GM13977 (cell line): Measurements from ENCODE around the gene ARHGAP1.

Experiments used
- DNase-seq: peaks from one replicate; pipeline ENCODE4 v3.0.0; 2012; ENCODE audit warnings: low spot score
- in situ Hi-C: fragments of 300-500 bp; cut with MboI; formaldehyde crosslinking; loops from one replicate; pipeline ENCODE4 v1.12.0; 2022; ENCODE audit warnings: low sequenced_read_pairs, low pct_unique_long_range_greater_than_20kb, mixed read lengths, inconsistent platforms; ENCODE audit not compliant: unreplicated experiment
- TF ChIP-seq, protein P1 (sequence below): IDR thresholded peaks from 2 replicates; pipeline ENCODE4 v1.5.1; 2012; ENCODE audit warnings: mild to moderate bottlenecking, control low read depth; ENCODE audit not compliant: insufficient read depth; ENCODE audit errors: extremely low read depth, missing control alignments

The ARHGAP1 gene

DNA sequence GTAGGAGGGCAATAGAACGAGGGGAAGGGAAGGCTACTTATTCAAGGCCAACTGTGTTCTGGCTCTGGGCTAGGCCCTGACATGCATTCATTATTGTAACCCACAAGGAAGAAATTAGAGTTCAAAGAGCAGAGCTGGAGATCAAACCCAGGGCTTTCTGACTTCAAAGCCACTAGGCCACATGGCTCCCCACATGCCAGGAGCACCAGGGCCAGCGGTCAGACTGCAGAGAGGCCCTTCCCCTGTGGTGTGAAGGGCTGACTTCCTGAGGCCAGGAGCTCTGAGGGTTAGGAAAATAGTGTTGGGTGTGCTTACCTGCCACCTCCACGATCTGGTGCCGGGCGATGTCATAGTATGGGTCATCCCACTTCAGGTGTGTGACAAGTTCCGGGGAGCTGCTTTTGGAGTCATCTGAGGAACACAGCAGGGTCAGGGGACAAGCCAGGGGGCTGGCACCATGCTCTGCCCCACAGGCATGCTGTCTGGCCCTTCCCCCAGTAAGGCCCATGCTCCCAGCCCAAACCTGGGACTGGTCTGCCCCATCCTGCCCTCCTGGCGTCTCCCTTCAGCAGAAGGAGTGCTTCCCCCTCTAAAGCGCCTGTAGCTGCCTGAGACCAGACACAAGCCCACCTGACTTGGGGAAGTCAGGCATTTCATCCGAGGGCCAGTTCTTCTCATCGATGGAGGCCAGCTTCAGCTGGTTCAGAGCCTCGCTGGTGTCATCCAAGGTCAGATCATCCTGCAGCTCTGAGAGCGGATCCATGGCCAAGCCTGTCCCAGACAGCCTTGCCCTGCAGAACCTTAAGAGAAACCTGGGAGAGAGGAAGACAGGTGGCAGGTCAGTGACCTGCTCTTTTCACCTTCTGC is 4.8 kb downstream of the ARHGAP1 start:
- TF ChIP-seq, protein P1, sequence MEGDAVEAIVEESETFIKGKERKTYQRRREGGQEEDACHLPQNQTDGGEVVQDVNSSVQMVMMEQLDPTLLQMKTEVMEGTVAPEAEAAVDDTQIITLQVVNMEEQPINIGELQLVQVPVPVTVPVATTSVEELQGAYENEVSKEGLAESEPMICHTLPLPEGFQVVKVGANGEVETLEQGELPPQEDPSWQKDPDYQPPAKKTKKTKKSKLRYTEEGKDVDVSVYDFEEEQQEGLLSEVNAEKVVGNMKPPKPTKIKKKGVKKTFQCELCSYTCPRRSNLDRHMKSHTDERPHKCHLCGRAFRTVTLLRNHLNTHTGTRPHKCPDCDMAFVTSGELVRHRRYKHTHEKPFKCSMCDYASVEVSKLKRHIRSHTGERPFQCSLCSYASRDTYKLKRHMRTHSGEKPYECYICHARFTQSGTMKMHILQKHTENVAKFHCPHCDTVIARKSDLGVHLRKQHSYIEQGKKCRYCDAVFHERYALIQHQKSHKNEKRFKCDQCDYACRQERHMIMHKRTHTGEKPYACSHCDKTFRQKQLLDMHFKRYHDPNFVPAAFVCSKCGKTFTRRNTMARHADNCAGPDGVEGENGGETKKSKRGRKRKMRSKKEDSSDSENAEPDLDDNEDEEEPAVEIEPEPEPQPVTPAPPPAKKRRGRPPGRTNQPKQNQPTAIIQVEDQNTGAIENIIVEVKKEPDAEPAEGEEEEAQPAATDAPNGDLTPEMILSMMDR: no peak
- in situ Hi-C loops: no loop called here
- DNase-seq: no peak

DNA sequence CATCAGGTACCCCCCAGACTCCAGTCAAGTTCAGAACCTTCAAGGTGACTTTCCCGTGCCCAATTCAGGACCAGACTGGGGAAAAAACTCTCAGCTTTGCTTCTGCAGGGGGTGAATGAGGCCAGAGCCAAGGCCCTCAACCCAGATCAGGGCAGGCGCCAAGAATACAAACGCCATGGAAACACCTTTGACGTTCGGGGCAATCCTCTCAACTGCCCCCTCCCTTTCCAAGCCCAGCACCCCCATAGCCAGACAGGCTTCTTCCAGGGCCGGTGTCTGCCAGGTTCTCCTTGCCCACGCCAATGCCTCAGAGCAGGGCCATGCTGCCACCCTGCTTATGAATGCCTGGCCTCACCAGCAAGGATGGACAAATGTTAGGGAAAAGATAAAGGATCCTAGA is 5.8 kb downstream of the ARHGAP1 start:
- TF ChIP-seq, protein P1: no peak
- DNase-seq: no peak
- in situ Hi-C loops: no loop called here

DNA sequence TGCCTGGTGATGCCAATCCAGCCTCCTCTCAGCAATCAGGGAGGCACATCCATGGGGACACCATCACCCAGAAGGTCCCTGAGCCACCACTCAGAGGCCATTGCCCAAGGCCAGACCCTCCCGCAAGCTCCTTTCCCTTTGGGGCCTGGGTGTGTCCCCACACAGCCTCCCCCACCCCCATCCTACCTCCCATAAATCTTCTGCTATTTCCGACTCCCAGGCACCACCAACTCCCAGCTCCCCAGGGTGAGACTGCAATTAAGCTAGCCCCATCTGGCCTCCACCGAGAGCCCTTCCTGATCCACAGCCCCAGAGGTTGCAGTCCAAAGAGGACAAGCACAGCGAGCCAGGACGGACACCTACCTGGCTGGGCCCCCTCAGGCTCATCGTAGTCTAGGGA is 6.3 kb downstream of the ARHGAP1 start:
- DNase-seq: no peak
- in situ Hi-C loops: no loop called here
- TF ChIP-seq, protein P1: no peak

DNA sequence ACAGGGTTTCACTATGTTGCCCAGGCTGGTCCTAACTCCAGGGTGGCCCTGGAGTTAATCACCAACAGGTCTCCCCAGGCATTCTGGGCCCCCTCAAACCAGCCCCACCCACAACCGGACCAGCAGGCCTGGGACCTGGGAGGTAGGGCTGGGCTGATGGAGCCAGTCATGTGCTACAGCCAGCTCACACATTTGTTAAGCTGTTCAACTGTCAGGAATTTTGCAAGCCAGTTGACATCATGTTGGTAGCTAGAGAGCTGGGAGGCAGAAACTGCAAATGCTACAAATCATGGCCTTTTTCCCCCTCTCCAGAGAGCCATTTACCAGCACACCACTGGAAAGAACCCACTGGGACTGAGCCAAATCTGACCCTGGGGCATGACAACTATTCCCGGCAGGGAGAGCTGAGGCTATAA is 6.8 kb downstream of the ARHGAP1 start:
- TF ChIP-seq, protein P1: no peak
- no peak for DNase-seq
- in situ Hi-C loops: no loop called here

DNA sequence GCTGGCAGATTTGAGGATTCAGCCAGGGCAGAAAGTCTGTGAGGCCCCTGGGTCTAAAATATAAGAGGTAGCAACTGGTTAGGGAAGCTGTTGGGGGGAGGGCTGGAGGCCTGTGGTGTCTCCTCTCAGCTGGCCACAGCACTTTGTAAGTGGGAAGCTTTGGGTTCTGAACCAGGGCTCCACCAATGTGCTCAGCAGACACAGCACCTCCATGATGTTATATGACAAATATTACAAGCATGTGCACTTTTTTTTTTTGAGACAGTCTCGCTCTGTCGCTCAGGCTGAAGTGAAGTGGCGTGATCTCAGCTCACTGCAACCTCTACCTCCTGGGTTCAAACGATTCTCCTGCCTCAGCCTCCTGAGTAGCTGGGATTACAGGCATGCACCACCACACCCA is 8.0 kb downstream of the ARHGAP1 start:
- TF ChIP-seq, protein P1: no peak
- in situ Hi-C loops: no loop called here

DNA sequence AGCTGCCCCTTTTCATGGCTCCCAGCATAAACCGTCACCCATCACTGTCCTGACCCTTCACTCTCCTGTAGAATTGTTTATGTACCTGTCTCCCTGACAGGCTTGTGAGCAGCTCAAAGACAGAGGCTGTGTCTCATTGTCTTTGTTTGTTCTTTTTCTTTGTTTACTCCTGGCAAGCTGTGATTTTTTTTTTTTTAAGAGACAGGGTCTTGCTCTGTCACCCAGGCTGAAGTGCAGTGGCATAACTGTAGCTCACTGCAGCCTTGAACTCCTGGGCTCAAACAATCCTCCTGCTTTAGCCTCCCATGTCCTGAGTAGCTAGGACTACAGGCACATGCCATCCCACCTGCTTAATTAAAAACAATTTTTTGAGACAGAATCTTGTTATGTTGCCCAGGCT is 9.7 kb downstream of the ARHGAP1 start:
- in situ Hi-C loops: no loop called here
- DNase-seq: no peak
- TF ChIP-seq, protein P1: no peak

More for the DNA sequence above, 8.0 kb downstream of the ARHGAP1 start:
- no peak for DNase-seq
